GM12873 (cell line): ENCODE results near the gene ACOT6.

Experiments
- TF ChIP-seq, protein P1 (sequence below): IDR thresholded peaks from 2 replicates; pipeline ENCODE4 v1.5.1; 2012; ENCODE audit warnings: low read depth, mild to moderate bottlenecking, moderate library complexity, low read length, control low read depth; ENCODE audit not compliant: insufficient read depth; ENCODE audit errors: missing control alignments

Gene ACOT6

DNA sequence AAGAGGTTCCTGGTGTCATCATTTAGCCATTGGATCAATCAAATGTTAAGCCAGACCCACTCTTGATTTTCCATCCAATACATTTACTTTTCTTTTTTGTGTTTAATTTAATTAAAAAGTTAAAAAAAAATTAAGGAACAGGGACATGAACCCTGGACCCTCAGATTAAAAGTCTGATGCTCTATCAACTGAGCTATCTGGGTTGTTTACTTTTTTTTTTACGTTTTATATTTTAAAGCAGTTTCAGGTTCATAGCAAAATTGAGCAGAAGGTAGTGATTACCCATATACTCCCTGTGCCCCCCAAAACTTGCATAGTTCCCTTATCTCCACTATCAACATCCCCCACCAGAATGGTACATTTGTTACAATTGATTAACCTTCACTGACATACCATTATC is 23.6 kb upstream of the ACOT6 start:
- TF ChIP-seq, protein P1, sequence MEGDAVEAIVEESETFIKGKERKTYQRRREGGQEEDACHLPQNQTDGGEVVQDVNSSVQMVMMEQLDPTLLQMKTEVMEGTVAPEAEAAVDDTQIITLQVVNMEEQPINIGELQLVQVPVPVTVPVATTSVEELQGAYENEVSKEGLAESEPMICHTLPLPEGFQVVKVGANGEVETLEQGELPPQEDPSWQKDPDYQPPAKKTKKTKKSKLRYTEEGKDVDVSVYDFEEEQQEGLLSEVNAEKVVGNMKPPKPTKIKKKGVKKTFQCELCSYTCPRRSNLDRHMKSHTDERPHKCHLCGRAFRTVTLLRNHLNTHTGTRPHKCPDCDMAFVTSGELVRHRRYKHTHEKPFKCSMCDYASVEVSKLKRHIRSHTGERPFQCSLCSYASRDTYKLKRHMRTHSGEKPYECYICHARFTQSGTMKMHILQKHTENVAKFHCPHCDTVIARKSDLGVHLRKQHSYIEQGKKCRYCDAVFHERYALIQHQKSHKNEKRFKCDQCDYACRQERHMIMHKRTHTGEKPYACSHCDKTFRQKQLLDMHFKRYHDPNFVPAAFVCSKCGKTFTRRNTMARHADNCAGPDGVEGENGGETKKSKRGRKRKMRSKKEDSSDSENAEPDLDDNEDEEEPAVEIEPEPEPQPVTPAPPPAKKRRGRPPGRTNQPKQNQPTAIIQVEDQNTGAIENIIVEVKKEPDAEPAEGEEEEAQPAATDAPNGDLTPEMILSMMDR: no peak

DNA sequence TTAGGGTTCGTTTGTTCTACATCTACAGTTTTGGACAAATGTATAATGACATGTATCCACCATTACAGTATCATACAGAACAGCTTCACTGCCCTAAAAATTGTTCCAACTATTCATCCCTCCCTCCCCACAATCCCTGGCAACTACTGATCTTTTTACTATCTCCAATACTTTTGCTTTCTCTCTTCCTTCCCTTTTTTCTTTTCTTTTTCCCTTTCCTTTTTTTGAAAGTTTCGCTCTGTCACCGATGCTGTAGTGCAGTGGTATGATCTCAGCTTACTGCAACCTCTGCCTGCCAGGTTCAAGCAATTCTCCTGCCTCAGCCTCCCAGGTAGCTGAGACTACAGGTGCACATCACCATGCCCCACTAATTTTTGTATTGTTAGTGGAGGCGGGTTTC is 23.2 kb upstream of the ACOT6 start:
- TF ChIP-seq, protein P1: no peak

DNA sequence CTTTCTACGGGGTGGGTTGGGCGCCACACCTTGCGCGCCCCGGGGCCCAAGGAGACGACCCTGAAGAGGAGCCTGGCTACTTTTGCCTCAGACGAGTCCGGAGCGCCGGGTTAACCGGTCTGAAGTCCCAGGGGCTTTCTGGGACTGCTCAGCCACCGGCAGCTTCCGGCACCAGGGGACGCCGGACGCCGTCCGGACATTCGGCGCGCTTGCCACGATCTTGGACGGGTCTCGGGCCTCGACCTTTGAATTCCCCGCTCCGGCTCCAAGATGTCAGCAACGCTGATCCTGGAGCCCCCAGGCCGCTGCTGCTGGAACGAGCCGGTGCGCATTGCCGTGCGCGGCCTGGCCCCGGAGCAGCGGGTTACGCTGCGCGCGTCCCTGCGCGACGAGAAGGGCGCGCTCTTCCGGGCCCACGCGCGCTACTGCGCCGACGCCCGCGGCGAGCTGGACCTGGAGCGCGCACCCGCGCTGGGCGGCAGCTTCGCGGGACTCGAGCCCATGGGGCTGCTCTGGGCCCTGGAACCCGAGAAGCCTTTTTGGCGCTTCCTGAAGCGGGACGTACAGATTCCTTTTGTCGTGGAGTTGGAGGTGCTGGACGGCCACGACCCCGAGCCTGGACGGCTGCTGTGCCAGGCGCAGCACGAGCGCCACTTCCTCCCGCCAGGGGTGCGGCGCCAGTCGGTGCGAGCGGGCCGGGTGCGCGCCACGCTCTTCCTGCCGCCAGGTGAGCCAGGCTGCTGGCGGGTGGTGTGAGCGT is 20.4 kb upstream of the ACOT6 start, which contains the start of gene ACOT4:
ACOT4 (plus strand) TSS at position 184 of the 760 bp plus-strand sequence; CDS start at position 271, 87 bp downstream.
- TF ChIP-seq, protein P1: peak; percentile 29

DNA sequence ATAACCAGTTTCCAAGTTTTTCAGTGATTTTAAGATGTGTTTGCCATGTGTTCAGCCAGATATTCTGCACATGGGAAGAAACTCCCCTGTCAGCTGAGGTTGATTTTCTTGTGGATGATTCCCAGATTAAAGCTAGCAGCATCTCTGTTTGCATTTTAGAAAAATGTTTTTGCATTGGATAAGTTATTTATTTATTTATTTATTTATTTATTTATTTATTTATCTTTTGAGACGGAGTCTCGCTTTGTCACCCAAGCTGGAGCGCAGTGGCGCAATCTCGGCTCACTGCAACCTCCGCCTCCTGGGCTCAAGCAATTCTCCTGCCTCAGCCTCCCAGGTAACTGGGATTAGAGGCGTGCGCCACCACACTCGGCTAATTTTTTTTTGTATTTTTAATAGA is 17.8 kb upstream of the ACOT6 start:
- TF ChIP-seq, protein P1: no peak

DNA sequence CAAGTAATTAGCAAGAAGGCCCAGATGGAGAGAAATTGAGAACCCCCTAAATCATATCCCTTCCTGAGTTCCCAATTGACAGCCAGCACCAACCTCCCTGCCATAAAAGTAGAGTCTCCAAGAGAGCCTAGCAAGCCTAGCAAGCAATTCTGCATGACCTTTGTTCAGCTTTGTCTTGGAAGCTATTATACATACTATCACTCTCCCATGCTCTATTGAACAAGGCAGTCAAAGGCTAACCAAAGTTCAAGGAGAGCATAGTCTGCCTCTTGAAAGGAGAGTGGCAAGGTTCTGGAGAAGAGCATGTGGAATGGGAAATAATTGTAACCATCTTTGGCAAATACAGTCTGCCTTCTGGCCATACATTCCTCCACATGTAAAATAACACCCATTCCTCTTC is 12.8 kb upstream of the ACOT6 start:
- TF ChIP-seq, protein P1: no peak

DNA sequence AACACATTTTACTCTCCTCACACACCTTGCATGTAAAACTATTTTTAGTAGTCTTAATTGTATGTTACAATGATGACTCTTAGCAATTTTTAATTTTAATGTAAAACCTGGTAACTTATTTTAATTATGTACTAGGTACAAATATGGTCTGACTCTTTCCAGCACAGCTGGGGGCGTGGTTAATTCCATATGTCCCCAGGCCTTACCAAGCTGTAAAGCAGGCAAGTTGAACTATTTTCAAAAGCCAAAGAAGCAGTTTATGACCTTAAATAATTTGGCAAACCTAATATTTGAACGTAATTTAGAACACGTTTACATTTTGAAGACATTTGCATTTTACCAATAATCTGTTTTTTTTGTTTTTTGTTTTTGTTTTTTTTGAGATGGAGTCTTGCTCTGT is 9.3 kb upstream of the ACOT6 start:
- TF ChIP-seq, protein P1: no peak

DNA sequence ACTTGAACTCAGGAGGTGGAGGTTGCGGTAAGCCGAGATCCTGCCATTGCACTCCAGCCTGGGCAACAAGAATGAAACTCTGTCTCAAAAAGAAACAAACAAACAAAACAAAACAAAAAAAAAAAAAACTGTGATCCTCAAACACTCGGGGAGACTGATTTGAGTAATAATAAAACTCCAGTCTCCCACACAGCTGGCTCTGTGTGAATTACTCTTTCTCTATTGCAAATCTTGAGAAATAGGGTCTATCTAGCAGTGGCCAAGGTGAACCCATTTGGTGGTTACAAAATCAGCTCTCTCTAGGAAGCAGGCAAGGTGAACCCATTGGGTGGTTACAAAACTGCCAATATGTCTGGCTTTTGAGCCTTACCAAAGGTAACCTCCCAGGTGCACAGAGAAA is 6.0 kb upstream of the ACOT6 start:
- TF ChIP-seq, protein P1: no peak

DNA sequence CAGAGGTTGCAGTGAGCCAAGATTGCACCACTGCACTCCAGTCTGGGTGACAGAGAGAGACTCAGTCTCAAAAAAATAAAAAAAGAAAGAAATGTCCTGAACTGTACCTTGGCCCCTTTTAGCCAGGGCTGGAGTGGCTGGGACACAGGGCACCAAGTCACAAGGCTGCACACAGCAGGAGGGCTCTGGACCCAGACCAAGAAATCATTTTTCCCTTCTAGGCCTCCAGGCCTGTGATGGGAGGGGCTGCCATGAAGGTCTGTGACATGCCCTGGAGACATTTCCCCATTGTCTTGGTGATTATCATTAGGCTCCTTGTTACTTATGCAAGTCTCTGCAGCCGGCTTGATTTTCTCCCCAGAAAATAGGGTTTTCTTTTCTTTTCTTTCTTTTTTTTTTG is 5.1 kb upstream of the ACOT6 start:
- TF ChIP-seq, protein P1: no peak
